Measurements from ENCODE around the gene RBM17. TPM values are rescaled to one million over a fixed set of nuclear protein-coding genes. Genes with fewer than 3 reads are reported as not detected.
A peak's percentile ranks its signal among the peaks of the same experiment; 100 is the strongest.

The RBM17 gene
- total RNA-seq, 1 experiment from 2014 or later, result 124 TPM

- Histone ChIP-seq H3K79me1 (ENCODE audit: insufficient read depth, low read depth, low read length, poor library complexity, severe bottlenecking) (no peaks in the 10 kb centered on the region), H3K18ac (ENCODE audit: insufficient read length, low read depth, low read length) (no peak overlapping the region), H2BK5ac (ENCODE audit: insufficient read length, low read length) (no peak overlapping the region), H3K9ac (ENCODE audit: extremely low read depth, insufficient read length, low read length) (no peak overlapping the region), H3K23ac (ENCODE audit: insufficient read length, low read depth, low read length) (no peak overlapping the region), H4K91ac (ENCODE audit: insufficient read length, low read depth, low read length) (no peak overlapping the region), H2BK120ac (ENCODE audit: low read depth, low read length, poor library complexity, severe bottlenecking) (no peak overlapping the region), H3K27me3 (ENCODE audit: insufficient read depth, low read length) (no peaks in the 10 kb centered on the region), H4K8ac (replicated peaks; ENCODE audit: insufficient read length, low read depth, low read length) (no peak overlapping the region), H3K9me3 (ENCODE audit: control insufficient read depth, low read depth, low read length) (no peaks in the 10 kb centered on the region), H3K4me1 (ENCODE audit: insufficient read depth, low read length) (no peaks in the 10 kb centered on the region; the same call in 1 of the 2 replicates), H3K27ac (ENCODE audit: insufficient read length, low read depth, low read length) (no peak overlapping the region), H3K4me2 (ENCODE audit: insufficient read depth, insufficient read length, low read length) (peak overlapping the region; percentile 19), H3K79me2 (ENCODE audit: insufficient read depth, low read length) (peaks cover 3% of the 10 kb centered on the region; the same call in 1 of the 2 replicates), H3K23me2 (ENCODE audit: insufficient read length, low read depth, low read length, poor library complexity, severe bottlenecking) (peaks cover 3% of the 10 kb centered on the region), H3T11ph (ENCODE audit: low read length) (no peak overlapping the region), H2AK5ac (ENCODE audit: insufficient read length, low read length) (no peak overlapping the region), H2BK15ac (ENCODE audit: low read depth, low read length) (no peak overlapping the region), H3K4ac (ENCODE audit: low read depth, low read length) (no peak overlapping the region), H2AFZ (ENCODE audit: low read length) (no peak overlapping the region), H4K5ac (ENCODE audit: insufficient read length, low read depth, low read length) (no peak overlapping the region), H2BK20ac (ENCODE audit: low read depth, low read length, poor library complexity, severe bottlenecking) (no peak overlapping the region), H3K14ac (ENCODE audit: insufficient read depth, low read length) (no peak overlapping the region; the same call in 1 of the 2 replicates), H2BK12ac (ENCODE audit: insufficient read length, low read depth, low read length) (no peak overlapping the region), H4K20me1 (ENCODE audit: control insufficient read depth, insufficient read depth, insufficient read length) (no peaks in the 10 kb centered on the region), H3K56ac (ENCODE audit: insufficient read length, low read depth, low read length) (no peak overlapping the region)
- Mint-ChIP-seq H3K36me3 (ENCODE audit: insufficient read depth in 1 of 3, low read depth in 3 of 3) (peaks cover 0 to 6% (median 5%) of the 10 kb centered on the region in 3 experiments; a peak in 4 of 7 replicates), H3K4me3 (peak overlapping the region in 1 of 2 experiments; percentile 57; a peak in 3 of 5 replicates), H3K4me1 (peaks cover 18 to 28% of the 10 kb centered on the region in 2 experiments), H3K27me3 (ENCODE audit: low read depth) (peaks cover 7% of the 10 kb centered on the region), H3K9me3 (no peaks in the 10 kb centered on the region), H3K27ac (peak overlapping the region in 2 of 3 experiments; percentile 14 to 55; a peak in 3 of 7 replicates)
- TF ChIP-seq, protein P1, sequence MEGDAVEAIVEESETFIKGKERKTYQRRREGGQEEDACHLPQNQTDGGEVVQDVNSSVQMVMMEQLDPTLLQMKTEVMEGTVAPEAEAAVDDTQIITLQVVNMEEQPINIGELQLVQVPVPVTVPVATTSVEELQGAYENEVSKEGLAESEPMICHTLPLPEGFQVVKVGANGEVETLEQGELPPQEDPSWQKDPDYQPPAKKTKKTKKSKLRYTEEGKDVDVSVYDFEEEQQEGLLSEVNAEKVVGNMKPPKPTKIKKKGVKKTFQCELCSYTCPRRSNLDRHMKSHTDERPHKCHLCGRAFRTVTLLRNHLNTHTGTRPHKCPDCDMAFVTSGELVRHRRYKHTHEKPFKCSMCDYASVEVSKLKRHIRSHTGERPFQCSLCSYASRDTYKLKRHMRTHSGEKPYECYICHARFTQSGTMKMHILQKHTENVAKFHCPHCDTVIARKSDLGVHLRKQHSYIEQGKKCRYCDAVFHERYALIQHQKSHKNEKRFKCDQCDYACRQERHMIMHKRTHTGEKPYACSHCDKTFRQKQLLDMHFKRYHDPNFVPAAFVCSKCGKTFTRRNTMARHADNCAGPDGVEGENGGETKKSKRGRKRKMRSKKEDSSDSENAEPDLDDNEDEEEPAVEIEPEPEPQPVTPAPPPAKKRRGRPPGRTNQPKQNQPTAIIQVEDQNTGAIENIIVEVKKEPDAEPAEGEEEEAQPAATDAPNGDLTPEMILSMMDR (conservative IDR thresholded peaks at IDR 0.05), result peak; percentile 75
- DNase-seq, result peak; percentile 89
- WGBS (ENCODE audit: extremely low coverage, insufficient read length, low lambda C conversion rate), result no CpG with 5 or more reads among the region's 22 CpGs
Measured at GRCh38 chr10:6151087-6151977, 62.5 kb downstream of the RBM17 start.
